Omental fat pad (tissue), 4 donors: Measurements from ENCODE around the gene CRYZL1. TPM values are rescaled to one million over a fixed set of nuclear protein-coding genes. Genes with fewer than 3 reads are reported as not detected.
A peak's percentile ranks its signal among the peaks of the same experiment; 100 is the strongest.
"Not testable (repeated sequence)": the region's sequence is repeated elsewhere in the genome, so short reads cannot be mapped to it uniquely, and the experiment has no call there.

ENCODE experiments used
- ATAC-seq: fragments of 150-250 bp; one replicate; pipeline ENCODE4 v1.9.1; 2016; ENCODE audit warnings: mild to moderate bottlenecking, moderate library complexity; ENCODE audit not compliant: low FRiP score
- DNase-seq: peaks from one replicate; pipeline ENCODE4 v3.0.0-alpha.2; 2019; ENCODE audit warnings: low spot score
- total RNA-seq, 4 donors: library from RNA; depleted of rRNA; stranded (reverse); fragments of >200 nt; gene quantifications; one replicate each; pipeline ENCODE4 v1.1.0, GENCODE V29; 2016
- TF ChIP-seq, protein P1 (sequence below), 3 donors: fragments of 450-650 bp; IDR thresholded peaks; one replicate each; pipeline ENCODE4 v1.5.1; 2016 to 2017; ENCODE audit warnings: antibody characterized with exemption in 3 of 3, mild to moderate bottlenecking in 3 of 3, moderate library complexity in 2 of 3

Gene CRYZL1
- total RNA-seq, 4 donors from 2014 or later = 24.1 to 57.8 (median 28.3) TPM

GRCh38 chr21:33684923-33685560 is 43.5 kb upstream of the CRYZL1 start:
- TF ChIP-seq, protein P1, sequence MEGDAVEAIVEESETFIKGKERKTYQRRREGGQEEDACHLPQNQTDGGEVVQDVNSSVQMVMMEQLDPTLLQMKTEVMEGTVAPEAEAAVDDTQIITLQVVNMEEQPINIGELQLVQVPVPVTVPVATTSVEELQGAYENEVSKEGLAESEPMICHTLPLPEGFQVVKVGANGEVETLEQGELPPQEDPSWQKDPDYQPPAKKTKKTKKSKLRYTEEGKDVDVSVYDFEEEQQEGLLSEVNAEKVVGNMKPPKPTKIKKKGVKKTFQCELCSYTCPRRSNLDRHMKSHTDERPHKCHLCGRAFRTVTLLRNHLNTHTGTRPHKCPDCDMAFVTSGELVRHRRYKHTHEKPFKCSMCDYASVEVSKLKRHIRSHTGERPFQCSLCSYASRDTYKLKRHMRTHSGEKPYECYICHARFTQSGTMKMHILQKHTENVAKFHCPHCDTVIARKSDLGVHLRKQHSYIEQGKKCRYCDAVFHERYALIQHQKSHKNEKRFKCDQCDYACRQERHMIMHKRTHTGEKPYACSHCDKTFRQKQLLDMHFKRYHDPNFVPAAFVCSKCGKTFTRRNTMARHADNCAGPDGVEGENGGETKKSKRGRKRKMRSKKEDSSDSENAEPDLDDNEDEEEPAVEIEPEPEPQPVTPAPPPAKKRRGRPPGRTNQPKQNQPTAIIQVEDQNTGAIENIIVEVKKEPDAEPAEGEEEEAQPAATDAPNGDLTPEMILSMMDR (IDR thresholded peaks at IDR 0.05) = no peak
- DNase-seq (no peak), ATAC-seq (no peak)

DNA sequence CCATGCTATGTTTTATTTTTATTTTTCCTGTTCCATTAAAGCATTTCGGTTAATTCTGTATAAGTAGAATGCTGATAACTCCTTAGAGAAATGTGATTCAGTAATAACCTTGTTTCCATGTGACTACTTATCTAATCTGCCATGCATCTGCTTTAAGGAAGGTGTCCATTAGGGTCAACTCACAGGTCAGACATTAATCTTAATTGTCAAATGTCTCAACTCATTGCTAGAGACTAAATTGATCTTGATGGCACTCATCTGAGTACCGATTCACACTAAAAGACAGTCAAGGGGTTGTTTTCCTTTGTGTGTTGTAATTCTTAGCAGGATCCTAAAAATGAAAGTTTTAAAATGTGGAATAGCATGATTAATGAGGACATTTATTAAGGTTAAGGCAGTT is 42.5 kb upstream of the CRYZL1 start:
- no peak for DNase-seq
- TF ChIP-seq, protein P1 (IDR thresholded peaks at IDR 0.05) = no peak
- ATAC-seq = no peak

DNA sequence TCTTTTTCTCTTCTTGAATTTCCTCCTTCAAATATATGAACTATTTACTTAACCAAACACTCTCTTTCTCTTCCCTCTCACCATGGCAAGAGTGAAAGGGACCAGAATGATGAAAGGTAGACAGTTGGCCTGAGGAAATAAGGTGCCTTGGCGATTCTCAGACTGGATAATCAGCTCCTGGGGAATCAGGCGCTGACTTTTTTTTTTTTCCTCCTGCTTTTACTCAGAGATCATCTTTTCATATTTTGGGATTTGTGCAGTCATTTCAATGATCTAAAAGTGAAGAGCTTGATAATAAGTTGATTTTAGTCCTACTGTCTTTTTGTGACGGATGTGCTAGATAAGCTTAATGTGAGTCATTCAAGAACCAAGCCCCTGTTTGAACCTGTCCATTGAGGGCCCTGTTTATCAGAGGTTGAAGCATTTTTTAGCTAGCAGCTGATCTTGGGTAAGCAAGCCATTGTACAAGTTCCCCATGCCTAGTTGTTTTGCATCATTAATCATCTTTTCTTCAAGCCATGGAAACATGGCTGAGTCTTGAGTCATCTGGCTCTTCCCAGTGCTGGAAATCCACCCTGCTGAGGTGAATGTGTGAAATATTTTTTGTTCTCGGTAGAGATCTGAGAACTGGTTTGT is 41.6 kb upstream of the CRYZL1 start:
- DNase-seq (no peak), ATAC-seq (peak; percentile 89)
- TF ChIP-seq, protein P1 (IDR thresholded peaks at IDR 0.05) = no peak

GRCh38 chr21:33680870-33681269 is 39.3 kb upstream of the CRYZL1 start:
- TF ChIP-seq, protein P1 (IDR thresholded peaks at IDR 0.05) = no peak
- ATAC-seq (no peak), DNase-seq (no peak)

GRCh38 chr21:33677450-33677849 is 35.9 kb upstream of the CRYZL1 start:
- ATAC-seq (no peak), DNase-seq (no peak)
- TF ChIP-seq, protein P1 (IDR thresholded peaks at IDR 0.05) = no peak

DNA sequence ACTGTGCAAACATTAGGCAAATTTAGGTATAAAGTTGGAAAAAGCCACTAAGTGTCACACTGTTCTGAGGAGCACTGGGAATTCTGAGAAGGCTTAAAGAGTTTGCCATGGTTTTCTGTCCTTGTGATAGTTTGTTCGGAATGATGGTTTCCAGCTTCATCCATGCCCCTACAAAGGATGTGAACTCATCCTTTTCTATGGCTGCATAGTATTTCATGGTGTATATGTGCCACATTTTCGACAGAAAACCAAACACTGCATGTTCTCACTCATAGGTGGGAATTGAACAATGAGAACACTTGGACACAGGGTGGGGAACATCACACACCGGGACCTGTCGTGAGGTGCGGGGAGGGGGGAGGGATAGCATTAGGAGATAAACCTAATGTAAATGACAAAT is 35.1 kb upstream of the CRYZL1 start:
- ATAC-seq, DNase-seq: not testable (repeated sequence)

DNA sequence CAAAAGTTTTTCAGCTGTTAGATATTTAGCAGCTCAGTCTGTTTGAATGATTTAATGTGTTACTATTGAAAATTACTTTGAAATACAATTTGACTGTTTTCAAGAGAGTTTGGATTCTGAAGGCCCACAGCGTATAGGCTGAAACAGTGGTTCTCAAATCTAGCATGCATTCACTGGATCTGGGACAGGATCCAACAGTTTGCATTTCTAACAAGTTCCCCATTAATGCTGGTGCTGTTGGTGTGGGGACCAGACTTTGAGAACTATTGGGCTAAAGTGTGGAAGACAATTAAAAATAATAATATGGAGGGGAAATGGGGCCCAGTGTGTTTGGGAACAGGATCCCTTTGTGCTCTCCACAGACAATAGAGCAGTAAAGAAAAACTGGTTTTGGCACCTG is 32.7 kb upstream of the CRYZL1 start:
- DNase-seq (no peak), ATAC-seq (no peak)
- TF ChIP-seq, protein P1 (IDR thresholded peaks at IDR 0.05) = no peak
